GM19023 (cell line): ENCODE measurements around the gene ADGB.
"Not testable (repeated sequence)": the region's sequence is repeated elsewhere in the genome, so short reads cannot be mapped to it uniquely, and the experiment has no call there.

ENCODE experiments used
- ATAC-seq: cut with Tn5 transposase; IDR thresholded peaks from one replicate; pipeline ENCODE4 v1.9.1; 2021; ENCODE audit warnings: mild to moderate bottlenecking, moderate library complexity; ENCODE audit not compliant: unreplicated experiment

ADGB gene

DNA sequence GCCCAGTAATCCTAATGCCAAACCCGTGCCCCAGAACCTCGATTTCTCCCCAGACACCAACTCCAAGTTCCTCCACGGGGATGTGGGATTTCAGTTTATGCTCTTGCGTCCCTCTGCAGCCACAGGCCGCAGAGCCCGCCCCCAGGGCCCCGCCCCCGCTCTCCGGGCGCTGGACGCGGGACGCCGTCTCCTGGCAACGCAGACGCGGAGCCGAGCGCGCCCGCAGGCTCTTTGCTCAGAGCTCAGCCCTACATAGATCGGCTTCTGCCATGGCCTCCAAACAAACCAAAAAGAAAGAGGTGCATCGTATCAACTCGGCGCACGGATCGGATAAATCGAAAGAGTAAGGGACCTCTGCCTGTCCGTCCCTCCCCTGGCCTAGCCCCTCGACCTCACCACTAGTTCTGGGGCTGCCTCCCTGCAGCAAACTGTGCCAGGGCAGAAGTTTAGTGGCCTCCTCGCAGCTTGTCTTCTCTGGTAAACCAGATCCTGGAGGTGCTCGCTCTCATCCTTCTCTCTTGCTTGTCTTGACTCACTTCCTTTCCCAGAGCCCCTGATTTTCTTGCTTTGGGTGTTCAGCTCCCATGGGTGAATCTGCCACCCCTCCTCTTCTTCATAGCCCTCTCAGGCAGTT, at the start of gene ADGB:
ADGB (plus strand) TSS at position 201 of the 634 bp plus-strand sequence; CDS start at position 270, 69 bp downstream.
- ATAC-seq = no peak

DNA sequence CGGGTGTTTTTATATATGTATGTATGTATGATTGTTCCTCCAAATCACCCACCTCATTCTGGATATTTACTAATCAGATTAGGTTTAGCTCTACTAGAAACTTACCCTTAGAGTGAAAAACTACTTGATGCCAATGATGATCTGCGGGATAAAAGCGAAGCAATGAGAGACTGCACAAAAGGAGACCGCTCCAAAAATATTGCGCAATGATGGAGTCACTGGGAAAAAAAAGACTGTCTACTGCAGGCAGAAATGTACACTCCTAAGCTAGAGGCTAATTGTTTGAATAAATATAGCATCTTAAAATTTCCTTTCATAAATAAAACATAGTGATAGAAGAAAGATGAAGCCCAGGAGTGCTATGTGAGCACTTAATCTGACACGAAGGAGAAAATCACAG, 47.9 kb upstream of the ADGB start:
- no peak for ATAC-seq

DNA sequence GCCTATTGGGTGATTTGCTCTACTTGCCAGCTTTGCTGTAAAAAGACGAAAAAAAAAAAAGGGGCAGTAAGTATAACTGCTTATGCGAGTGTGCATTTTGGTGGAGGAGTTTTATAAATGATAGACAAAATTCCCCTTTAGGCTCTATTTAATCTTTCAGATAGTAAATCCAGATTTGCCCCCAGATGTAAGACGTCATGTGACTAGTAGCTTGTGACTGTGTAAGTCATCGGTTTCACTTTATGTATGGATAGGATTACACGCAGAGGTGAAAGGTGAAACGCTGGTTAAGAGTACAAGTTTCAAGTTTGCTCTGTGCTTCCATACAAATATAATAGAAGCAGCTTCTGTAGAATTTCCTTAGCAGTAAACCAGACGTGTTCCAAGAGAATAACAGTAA, 47.2 kb upstream of the ADGB start:
- ATAC-seq = no peak

DNA sequence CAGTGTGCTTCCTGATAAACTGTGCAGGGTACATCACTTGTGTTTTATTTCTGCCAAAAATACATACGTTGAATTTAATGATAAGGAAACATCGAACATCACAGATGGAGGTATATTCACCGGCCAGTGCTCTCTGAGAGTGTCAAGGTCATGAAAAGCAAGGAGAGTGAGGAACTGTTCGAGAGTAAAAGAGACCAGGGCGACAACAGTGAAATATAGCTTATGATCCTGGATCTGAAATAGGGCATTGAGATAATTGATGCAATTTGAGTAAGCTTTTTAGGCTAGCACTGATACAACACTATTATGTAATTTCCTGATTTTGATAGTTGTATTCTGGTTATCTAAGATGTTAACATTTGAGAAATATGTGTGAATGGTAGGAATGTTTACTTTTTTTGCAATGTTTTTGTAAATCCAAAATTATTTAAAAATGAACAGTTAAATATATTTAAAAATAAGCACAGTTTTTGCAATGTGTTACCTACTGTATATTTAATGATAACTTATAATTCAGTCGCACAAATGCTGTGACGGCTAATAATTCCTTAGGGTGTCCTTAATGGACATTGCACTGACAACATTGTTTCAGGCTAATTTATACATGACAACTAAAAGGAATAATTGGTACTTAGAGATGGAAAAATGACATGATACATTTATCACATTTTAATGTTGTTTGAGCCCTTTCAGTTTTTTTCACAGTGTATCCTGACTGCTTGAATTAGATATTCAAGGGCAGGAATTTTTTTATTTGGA, 45.2 kb upstream of the ADGB start:
- no peak for ATAC-seq

DNA sequence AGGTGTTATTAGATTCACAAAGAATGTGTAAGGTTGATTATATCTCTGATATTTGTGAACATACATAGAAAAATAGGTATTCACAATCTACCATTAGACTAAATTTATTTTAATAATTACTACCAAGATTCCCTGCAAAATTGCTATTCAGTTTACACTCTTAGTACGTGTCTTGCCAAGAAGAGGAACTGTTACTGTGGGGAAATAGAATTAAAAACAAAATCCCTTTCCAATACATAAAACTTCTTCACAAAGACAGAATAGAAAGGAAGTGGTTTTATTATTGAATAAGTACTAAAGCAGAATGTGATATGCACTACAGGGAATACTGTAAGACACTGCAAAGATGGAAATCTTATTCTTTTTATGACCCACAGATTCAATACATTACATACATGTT, 38.2 kb upstream of the ADGB start:
- no peak for ATAC-seq

DNA sequence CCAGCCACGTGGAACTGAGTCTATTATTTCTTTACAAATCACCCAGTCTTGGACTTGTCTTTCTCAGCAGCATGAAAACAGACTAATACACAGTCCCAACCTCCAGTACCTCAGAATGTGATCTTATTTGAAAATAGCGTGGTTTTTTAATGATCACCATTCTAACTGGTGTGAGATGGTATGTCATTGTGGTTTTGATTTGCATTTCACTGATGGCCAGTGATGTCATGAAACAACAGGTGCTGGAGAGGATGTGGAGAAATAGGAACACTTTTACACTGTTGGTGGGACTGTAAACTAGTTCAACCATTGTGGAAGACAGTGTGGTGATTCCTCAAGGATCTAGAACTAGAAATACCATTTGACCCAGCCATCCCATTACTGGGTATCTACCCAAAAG, 32.1 kb upstream of the ADGB start:
- ATAC-seq = not testable (repeated sequence)

DNA sequence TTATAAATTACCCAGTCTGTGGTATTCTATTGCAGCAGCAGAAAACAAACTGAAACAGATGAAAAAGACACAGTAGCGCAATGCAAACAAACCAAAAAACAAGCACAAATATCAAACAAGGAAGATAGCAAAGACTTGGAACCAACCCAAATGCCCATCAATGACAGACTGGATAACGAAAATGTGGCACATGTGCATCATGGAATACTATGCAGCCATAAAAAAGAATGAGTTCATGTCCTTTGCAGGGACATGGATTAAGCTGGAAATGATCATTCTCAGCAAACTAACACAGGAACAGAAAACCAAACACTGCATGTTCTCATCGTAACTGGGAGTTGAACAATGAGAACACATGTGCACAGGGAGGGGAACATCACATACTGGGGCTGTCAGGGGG, 30.2 kb upstream of the ADGB start:
- not testable (repeated sequence) for ATAC-seq

DNA sequence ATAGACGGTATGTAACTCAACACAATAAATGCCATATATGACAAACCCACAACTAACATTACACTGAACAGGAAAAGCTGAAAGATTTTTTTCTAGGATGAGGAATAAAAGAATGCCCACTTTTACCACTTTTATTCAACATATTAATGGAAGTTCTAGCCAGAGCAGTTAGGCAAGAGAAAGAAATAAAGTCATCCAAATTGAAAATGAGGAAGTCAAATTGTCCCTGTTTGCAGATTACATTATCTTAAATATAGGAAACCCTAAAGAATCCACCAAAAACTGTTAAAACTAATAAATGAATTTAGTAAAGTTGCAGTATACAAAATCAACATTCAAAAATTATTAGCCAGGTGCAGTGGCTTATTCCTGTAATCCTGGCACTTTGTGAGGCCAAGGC, 24.6 kb upstream of the ADGB start:
- ATAC-seq = no peak

DNA sequence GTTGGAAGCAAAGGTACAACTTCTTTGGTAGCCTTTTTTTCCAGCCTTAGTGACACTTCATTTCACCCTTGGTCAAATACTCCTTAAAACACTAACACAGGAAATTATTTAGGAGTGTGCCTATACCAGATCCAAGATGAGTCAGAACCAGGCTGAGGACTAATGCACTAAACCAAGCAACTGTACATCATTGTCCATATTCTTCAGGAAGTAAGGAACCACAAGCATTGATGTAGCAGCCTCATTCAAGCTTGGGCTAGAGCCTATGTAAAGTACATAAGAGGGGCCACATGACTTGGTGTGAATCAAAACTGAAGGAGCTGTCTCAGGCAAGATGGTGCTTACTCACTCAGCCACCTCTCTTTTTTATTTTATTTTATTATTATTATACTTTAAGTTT, 20.7 kb upstream of the ADGB start:
- no peak for ATAC-seq

DNA sequence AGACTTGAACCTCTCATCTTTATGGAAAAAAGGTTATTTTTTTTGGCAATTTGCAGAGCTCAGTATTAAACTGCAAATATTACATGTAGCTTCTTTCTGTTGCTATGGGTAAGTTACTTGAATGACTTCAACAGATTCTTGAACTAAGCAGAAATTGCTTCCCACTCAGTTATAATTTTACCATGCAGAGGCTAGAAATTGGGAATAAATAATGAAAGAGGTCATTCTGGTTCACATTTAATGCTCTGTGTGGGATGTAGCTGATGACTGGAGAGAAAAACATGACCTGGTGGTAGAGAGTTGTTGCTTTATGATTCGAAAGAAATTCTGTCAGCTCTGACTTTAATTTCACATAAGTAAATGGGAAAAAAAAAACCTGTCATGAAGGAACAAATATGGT, 16.8 kb upstream of the ADGB start:
- no peak for ATAC-seq

DNA sequence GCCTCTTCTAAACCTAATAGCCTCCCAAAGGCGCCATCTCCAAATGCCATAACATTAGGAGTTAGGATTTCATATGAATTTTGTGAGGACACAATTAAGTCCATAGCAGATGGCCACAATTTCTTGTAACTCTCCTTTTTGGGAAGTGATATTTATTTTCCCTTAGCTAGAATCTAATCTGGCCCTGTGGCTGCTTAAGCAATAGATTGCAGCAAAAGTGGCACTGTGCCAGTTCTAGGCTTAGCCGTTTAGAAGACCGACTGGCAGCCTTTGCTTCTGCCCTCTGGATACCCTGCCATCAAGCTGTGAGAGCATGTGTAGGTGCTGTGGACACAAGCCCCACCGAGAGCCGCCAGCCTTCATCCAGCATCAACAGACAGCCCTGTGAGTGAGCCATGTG, 15.9 kb upstream of the ADGB start:
- ATAC-seq = no peak

DNA sequence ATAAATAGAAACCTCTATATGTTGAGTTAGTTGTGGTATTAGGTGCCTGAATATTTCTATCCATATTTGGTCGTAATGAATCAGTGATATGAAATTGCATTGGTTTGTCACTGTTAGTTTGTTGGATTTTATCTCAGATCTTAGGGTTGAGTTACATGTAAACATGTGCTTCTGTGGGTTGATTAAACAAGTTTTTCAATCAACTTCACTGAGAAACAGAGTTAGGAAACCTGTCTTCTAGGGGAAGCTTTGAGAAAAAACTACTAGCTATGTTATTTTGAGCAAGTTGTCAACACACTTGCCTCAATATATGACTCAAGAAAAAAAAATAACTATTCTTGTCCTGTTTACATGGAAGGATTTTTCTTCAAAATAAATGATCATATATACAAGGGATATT, 14.8 kb upstream of the ADGB start:
- ATAC-seq = no peak

DNA sequence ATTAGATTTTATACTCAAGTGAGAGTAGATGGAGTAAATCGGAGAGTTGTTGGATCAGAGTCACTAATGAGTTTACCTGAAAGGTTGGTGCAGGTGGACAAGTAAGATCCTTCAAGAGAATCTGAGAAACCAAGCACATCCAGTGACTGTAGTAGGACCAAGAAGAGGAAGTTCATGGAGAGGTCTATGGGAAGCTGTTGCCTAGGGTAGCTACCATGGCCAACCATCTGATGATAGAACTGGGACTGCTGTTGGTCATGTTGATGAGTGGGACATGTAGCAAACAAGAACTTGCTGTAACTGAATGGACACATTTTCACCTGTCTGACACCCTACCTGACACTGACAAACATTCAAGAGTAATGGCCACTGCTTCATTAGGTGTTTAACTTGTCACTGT, 11.3 kb upstream of the ADGB start:
- ATAC-seq = no peak

DNA sequence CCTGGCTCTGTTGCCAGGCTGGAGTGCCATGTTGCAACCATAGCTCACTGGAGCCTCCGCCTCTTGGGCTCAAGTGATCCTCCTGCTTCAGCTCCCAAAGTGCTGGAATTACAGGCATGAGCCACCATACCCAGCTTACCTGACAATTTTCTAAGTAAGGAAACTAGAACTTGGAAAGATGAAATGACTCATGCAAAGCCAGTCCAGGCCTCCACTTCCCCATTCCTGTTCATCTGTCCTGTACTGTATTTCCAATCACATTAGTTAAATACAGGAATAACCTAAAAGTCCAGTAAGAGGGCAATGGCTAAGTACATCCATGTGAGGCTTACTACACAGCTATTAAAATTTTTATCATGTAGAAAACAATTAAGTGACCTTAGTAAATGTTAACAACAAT, 8.3 kb upstream of the ADGB start:
- ATAC-seq = no peak

DNA sequence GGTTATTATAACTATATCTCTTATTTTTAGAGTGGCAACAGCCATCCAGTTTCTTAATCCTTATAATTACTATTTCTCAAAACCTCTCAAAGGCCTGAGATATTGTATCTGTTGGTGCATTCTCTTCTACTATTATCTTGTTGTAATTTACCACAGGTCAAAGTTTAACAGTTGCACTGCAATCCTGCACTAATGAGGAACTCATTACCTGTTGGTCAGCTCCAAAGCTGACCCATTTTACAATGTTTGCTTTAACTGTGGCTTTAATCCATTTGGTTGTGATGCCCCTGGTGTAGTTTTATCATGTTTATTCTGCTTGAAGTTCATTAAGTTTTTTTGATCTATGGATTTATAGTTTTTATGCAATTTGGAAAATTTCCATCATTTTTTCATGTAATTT, 6.3 kb upstream of the ADGB start:
- ATAC-seq = no peak

DNA sequence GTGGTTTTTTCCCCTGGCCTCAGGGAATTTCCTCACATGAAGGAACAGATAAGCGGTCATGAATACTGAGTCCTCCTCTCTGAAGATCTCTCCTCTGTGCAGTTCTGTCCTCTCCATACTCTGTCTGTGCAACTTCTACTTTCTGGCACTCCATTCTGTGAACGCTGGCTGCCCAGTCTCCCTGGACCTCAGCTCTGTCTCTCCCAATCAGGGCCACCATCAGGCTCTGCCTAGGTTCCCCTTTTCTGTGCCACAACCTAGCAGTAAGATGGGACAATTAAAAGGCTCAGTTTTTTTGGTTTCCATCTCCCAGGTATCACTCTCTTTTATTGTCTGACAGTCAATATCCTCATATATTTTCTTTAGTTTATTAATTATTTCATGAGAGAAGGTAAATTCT, 4.8 kb upstream of the ADGB start:
- ATAC-seq = no peak

DNA sequence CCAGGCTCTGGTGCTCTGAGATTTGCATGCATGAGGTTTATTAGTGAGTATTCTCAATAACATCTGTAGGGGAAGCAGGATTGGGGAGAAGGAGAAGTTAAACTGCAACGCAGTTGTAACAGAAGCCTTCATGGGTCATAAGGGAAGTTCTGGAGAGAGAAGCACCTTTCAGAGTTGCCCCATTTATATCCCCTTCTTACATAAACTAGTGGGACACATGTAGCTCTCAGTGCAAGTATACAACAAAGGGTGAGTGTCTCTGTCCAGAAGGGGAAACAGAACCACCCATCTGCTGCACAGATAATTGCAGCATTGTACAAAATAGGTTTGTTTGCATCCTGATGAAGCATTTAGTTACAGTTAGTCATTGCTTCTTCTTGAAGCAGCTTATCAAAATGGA, 4.3 kb upstream of the ADGB start:
- ATAC-seq = no peak

DNA sequence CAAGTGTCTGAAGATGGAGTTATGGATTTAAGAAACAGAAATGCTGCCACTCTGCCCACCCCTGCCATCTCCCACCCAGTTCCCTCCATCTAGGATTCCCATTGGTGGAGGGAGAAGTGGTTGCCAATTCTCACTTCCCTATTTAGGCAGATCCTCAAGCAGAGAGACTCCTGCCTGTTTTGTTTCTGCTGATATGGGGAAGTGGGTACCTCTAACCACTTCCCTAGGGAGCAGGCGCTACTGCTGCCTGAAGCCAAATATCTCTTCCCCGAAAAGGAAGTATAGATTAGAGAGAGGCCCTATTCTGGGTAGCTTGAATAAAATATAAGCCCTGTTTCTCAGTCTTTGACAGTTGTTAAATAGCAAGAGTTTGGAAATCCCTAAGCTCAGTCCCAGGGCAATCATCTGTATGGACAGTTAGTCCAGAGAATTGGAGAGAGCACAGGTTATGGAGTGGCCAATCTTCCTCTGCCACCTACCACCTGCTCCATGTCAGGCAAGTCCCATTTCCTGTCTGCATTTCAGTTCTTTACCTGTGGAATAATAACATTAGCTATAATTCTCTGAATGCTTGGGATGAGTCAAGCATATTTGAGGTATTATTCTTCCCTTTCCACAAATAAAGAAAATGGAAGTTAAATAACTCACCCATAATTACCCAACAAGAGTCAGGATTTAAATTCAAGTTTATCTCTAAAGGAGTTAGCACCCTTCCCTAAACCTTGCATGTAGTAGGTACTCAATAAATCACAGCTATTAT, 2.6 kb upstream of the ADGB start:
- no peak for ATAC-seq

DNA sequence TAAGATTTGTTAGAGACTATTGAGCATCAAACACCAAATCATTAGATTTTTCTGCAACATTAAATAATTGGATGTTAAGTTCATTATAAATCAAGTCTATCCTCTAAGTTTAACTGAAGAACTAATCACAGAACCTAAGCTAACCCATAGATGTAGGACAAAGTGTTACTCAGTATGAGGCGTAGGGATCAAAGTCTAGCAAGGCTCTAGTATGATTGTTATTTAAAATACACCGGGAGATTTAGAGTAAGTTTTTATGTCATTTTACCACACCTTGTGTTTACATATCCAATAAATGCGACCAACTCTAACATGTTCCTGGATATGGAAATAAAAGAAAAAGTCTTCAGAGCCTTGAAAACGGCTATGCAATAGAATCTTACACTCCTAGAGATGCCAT, 2.6 kb downstream of the ADGB start:
- no peak for ATAC-seq

DNA sequence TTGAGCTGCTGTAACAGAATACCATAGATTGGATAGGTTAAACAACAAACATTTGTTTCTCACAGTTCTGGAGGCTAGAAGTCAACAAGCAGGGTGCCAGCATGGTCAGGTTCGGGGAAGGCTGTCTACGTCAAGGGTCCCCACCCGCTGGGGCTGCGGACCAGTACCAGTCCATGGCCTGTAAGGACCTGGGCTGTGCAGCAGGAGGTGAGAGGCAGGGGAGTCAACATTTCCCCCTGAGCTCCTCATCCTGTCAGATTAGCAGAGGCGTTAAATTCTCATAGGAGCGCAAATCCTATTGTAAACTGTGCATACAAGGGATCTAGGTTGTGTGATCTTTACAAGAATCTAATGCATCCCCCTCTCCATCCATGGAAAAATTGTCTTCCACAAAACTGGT, 3.8 kb downstream of the ADGB start:
- ATAC-seq = no peak

DNA sequence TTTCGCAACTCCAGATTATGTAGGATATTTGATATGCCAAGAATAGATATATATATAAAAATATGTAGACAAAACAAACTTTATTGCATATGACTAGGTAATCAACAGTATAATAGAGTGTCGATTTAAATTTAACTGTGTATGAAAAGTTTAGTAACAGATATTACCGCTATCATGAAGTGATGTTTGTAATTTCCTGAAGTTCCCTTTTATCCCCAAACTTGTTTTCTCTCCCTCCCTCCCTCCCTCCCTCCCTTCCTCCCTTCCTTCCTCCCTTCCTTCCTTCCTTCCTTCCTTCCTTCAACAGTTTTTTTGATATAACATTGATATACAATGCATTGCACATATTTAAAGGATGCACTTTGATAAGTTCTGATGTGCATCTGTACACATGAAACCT, 15.2 kb downstream of the ADGB start:
- no peak for ATAC-seq

DNA sequence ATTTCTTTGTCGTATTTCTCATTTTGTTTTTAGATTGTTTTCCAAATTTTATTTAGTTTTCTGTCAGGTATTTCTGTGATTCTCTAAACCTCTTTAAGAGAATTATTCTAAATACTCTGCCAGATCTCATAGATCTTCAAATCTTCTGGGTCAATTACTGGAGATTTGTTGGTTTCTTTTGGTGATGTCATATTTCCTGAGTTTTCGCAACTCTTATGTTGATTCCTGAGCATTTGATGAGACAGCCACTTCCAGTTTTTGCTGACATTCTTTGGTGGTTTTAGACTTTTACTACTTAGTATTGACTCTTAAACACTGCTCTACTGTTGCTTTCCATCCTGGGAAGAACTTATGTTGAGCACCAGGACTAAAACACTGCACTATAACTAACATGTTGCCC, 21.9 kb downstream of the ADGB start:
- no peak for ATAC-seq
